Activated T-cell treated with anti-CD3 and anti-CD28 coated beads, Interleukin-2, amount 50 U/mL, for 4 hours (primary cell): ENCODE results near the gene URM1. TPM values are rescaled to one million over a fixed set of nuclear protein-coding genes. Genes with fewer than 3 reads are reported as not detected.
A peak's percentile ranks its signal among the peaks of the same experiment; 100 is the strongest.
"Not testable (repeated sequence)": the region's sequence is repeated elsewhere in the genome, so short reads cannot be mapped to it uniquely, and the experiment has no call there.

Source experiments
- ATAC-seq, 2 donors: fragments of 200-7000 bp; cut with Tn5 transposase; one replicate each; pipeline ENCODE4 v1.10.0; 2021
- DNase-seq: peaks from one replicate; pipeline ENCODE4 v3.0.0-alpha.2; 2020
- H3K27me3 Mint-ChIP-seq: one replicate; pipeline ENCODE4 v1.8.0; 2021; ENCODE audit warnings: low read depth, mixed read lengths
- H3K36me3 Mint-ChIP-seq: one replicate; pipeline ENCODE4 v1.8.0; 2022; ENCODE audit warnings: mixed read lengths; ENCODE audit not compliant: insufficient read depth
- H3K4me1 Mint-ChIP-seq: one replicate; pipeline ENCODE4 v1.8.0; 2021; ENCODE audit warnings: low read depth, mixed read lengths
- H3K4me3 Mint-ChIP-seq: one replicate; pipeline ENCODE4 v1.8.0; 2021; ENCODE audit warnings: mild to moderate bottlenecking, moderate library complexity, mixed read lengths
- H3K9me3 Mint-ChIP-seq: one replicate; pipeline ENCODE4 v1.8.0; 2021; ENCODE audit warnings: mixed read lengths
- total RNA-seq, 3 donors: library from RNA; stranded (reverse); gene quantifications; one replicate each; pipeline ENCODE4 v1.2.1, GENCODE V29; 2021

The URM1 gene
- total RNA-seq, 3 donors from 2014 or later: 93.3 to 106 (median 104) TPM

GRCh38 chr9:128416432-128417019 lies 45.4 kb downstream of the URM1 start:
- Mint-ChIP-seq H3K9me3 (no peaks in the 10 kb centered on the region), H3K4me3 (no peak overlapping the region), H3K4me1 (peaks cover 9% of the 10 kb centered on the region), H3K36me3 (no peaks in the 10 kb centered on the region), H3K27me3 (peaks cover 50% of the 10 kb centered on the region)
- DNase-seq (no peak), ATAC-seq (no peak)

GRCh38 chr9:128419061-128419925 lies 48.1 kb downstream of the URM1 start:
- peak overlapping the region; percentile 77 for H3K4me3 Mint-ChIP-seq

GRCh38 chr9:128420060-128420650 lies 49.0 kb downstream of the URM1 start:
- H3K4me1 Mint-ChIP-seq: peaks cover 9% of the 10 kb centered on the region
- no peaks in the 10 kb centered on the region for H3K9me3 Mint-ChIP-seq
- H3K27me3 Mint-ChIP-seq: peaks cover 31% of the 10 kb centered on the region
- peak; percentile 64 for DNase-seq
- ATAC-seq: peak; percentile 83 to 85
- H3K36me3 Mint-ChIP-seq: no peaks in the 10 kb centered on the region
- peak overlapping the region; percentile 77 for H3K4me3 Mint-ChIP-seq

More at GRCh38 chr9:128419061-128419925, 48.1 kb downstream of the URM1 start:
- Mint-ChIP-seq H3K9me3 (no peaks in the 10 kb centered on the region), H3K36me3 (no peaks in the 10 kb centered on the region), H3K4me1 (peaks cover 9% of the 10 kb centered on the region), H3K27me3 (peaks cover 38% of the 10 kb centered on the region)
- no peak for DNase-seq
- no peak for ATAC-seq

- Mint-ChIP-seq H3K4me1 (peaks cover 9% of the 10 kb centered on the region), H3K36me3 (no peaks in the 10 kb centered on the region), H3K9me3 (no peaks in the 10 kb centered on the region), H3K27me3 (peaks cover 24% of the 10 kb centered on the region), H3K4me3 (peak within 1 kb of the TSS; percentile 77)
- DNase-seq (peak; percentile 45), ATAC-seq (peak; percentile 76 to 77)
These were observed 49.7 kb downstream of the URM1 start, which contains the start of gene CERCAM for GRCh38 chr9:128420651-128421481. Gene CERCAM (plus strand): TSS chr9:128420857. CDS start chr9:128420878, 21 bp downstream.

- Mint-ChIP-seq H3K27me3 (peaks cover 18% of the 10 kb centered on the region), H3K4me3 (peak overlapping the region; percentile 37), H3K4me1 (peaks cover 9% of the 10 kb centered on the region), H3K9me3 (no peaks in the 10 kb centered on the region), H3K36me3 (no peaks in the 10 kb centered on the region)
- no peak for ATAC-seq
- no peak for DNase-seq
These were observed 50.4 kb downstream of the URM1 start for GRCh38 chr9:128421482-128421996.

GRCh38 chr9:128422022-128422782 lies 51.0 kb downstream of the URM1 start:
- not testable (repeated sequence) for DNase-seq, H3K36me3 Mint-ChIP-seq, H3K4me1 Mint-ChIP-seq, H3K9me3 Mint-ChIP-seq, ATAC-seq
- H3K27me3 Mint-ChIP-seq: peaks cover 16% of the 10 kb centered on the region
- peak overlapping the region; percentile 37 for H3K4me3 Mint-ChIP-seq

- ATAC-seq (no peak), DNase-seq (no peak)
- no peak overlapping the region for H3K4me3 Mint-ChIP-seq
- H3K9me3 Mint-ChIP-seq: no peaks in the 10 kb centered on the region
- peaks cover 16% of the 10 kb centered on the region for H3K27me3 Mint-ChIP-seq
- H3K4me1 Mint-ChIP-seq: peaks cover 9% of the 10 kb centered on the region
- H3K36me3 Mint-ChIP-seq: no peaks in the 10 kb centered on the region
These were observed 51.6 kb downstream of the URM1 start for GRCh38 chr9:128422783-128423150.

GRCh38 chr9:128423356-128423755 lies 52.2 kb downstream of the URM1 start:
- not testable (repeated sequence) for H3K4me1 Mint-ChIP-seq, H3K4me3 Mint-ChIP-seq, ATAC-seq, DNase-seq, H3K9me3 Mint-ChIP-seq, H3K36me3 Mint-ChIP-seq
- peaks cover 15% of the 10 kb centered on the region for H3K27me3 Mint-ChIP-seq

- Mint-ChIP-seq H3K27me3 (peaks cover 7% of the 10 kb centered on the region), H3K4me3 (no peak overlapping the region), H3K9me3 (no peaks in the 10 kb centered on the region), H3K36me3 (no peaks in the 10 kb centered on the region), H3K4me1 (peaks cover 7% of the 10 kb centered on the region)
- no peak for ATAC-seq
- DNase-seq: no peak
These were observed 53.1 kb downstream of the URM1 start for GRCh38 chr9:128424268-128424780.

GRCh38 chr9:128428644-128429512 lies 57.7 kb downstream of the URM1 start:
- Mint-ChIP-seq H3K4me3 (no peak overlapping the region), H3K9me3 (no peaks in the 10 kb centered on the region), H3K4me1 (no peaks in the 10 kb centered on the region), H3K36me3 (no peaks in the 10 kb centered on the region), H3K27me3 (no peaks in the 10 kb centered on the region)
- ATAC-seq: no peak
- no peak for DNase-seq

- Mint-ChIP-seq H3K9me3 (no peaks in the 10 kb centered on the region), H3K4me3 (no peak overlapping the region), H3K36me3 (no peaks in the 10 kb centered on the region), H3K4me1 (no peaks in the 10 kb centered on the region), H3K27me3 (no peaks in the 10 kb centered on the region)
- ATAC-seq (no peak), DNase-seq (no peak)
These were observed 58.4 kb downstream of the URM1 start for GRCh38 chr9:128429513-128430086.

GRCh38 chr9:128431207-128431606 lies 60.0 kb downstream of the URM1 start:
- Mint-ChIP-seq H3K9me3 (no peaks in the 10 kb centered on the region), H3K4me3 (no peak overlapping the region), H3K27me3 (no peaks in the 10 kb centered on the region), H3K4me1 (no peaks in the 10 kb centered on the region), H3K36me3 (no peaks in the 10 kb centered on the region)
- DNase-seq (no peak), ATAC-seq (no peak)
